Measurements from ENCODE around the gene NAA35. TPM values are rescaled to one million over a fixed set of nuclear protein-coding genes. Genes with fewer than 3 reads are reported as not detected.

The NAA35 gene
- total and polyA plus RNA-seq, 2 donors (not counting 3 experiments of a cell fraction or from before 2014, with no cell fraction given): 7.9 to 22.5 TPM

GRCh38 chr9:86043586-86043985, 102.6 kb downstream of the NAA35 start:
- DNase-seq (ENCODE audit: low read depth, low spot score) (no peak), FAIRE-seq (no peak)
- Histone ChIP-seq H3K4me3 (replicated peaks in 1 of 3; ENCODE audit: insufficient read depth in 1 of 3, low read depth in 1 of 3, low read length in 3 of 3) (no peak overlapping the region), H3K4me2 (ENCODE audit: insufficient read depth, low read length) (no peak overlapping the region), H3K27ac (ENCODE audit: insufficient read depth, low read depth, low read length) (no peak overlapping the region), H3K79me2 (ENCODE audit: control insufficient read depth, insufficient read depth, low read length) (no peaks in the 10 kb centered on the region), H3K9me3 (replicated peaks; ENCODE audit: control insufficient read depth, insufficient read depth, low read length) (no peaks in the 10 kb centered on the region), H3K4me1 (ENCODE audit: control insufficient read depth, extremely low read depth, insufficient read depth, low read length) (no peaks in the 10 kb centered on the region), H4K20me1 (replicated peaks; ENCODE audit: control insufficient read depth, extremely low read depth, insufficient read depth, low read length) (no peaks in the 10 kb centered on the region), H2AFZ (ENCODE audit: low read depth, low read length) (no peak overlapping the region), H3K9ac (replicated peaks; ENCODE audit: extremely low read depth, insufficient read depth, low read length) (no peak overlapping the region), H3K9me1 (replicated peaks; ENCODE audit: control insufficient read depth, extremely low read depth, insufficient read depth, low read length) (no peaks in the 10 kb centered on the region), H3K36me3 (ENCODE audit: control insufficient read depth in 2 of 2, extremely low read depth in 1 of 2, insufficient read depth in 2 of 2, low read length in 2 of 2) (peaks cover 0 to 3% of the 10 kb centered on the region in 2 experiments), H3K27me3 (ENCODE audit: control insufficient read depth in 2 of 2, insufficient read depth in 2 of 2, low read length in 2 of 2) (no peaks in the 10 kb centered on the region)
- TF ChIP-seq, protein P1, sequence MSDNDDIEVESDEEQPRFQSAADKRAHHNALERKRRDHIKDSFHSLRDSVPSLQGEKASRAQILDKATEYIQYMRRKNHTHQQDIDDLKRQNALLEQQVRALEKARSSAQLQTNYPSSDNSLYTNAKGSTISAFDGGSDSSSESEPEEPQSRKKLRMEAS (IDR thresholded peaks at IDR 0.05; ENCODE audit: insufficient read depth, insufficient read length): no peak
- TF ChIP-seq POLR2A (IDR thresholded peaks at IDR 0.05; ENCODE audit: low read depth, low read length): no peak
- no peak for TF ChIP-seq FOS (IDR thresholded peaks at IDR 0.05; ENCODE audit: borderline replicate concordance, insufficient read depth, low read length)
- ChIA-PET CTCF (interaction anchor here (1.4 kb wide), 1 partner anchor 40 kb away, joined by 3 read pairs; no protein-coding TSS in a partner anchor), POLR2A (no interaction called here)
- BruUV-seq (replicated peaks): no TSS peak
- dilution Hi-C loops (cut with MboI; ENCODE audit: extremely low pct_ligation_motif_present, low sequenced_read_pairs): no loop called here
- intact Hi-C loops (cut with micrococcal nuclease): no loop called here

DNA sequence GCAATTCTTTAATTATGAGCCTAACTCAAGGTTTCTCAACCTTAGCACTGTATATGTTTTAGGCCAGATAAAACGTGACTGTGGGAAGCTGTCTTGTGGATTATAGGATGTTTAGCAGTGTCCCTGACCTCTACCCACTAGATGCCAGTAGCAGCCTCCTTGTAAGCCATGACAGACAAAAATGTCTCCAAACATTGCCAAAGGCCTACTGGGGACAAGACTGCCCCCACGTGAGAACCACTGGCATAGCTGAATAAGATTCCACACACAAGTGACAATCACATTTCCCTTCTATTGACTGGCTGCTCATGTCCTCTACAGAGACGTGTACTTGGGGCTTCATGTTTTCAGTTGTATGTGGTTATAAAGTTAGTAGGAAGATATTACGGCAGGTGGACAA, 103.1 kb downstream of the NAA35 start:
- Histone ChIP-seq H3K79me2 (ENCODE audit: control insufficient read depth, insufficient read depth, low read length) (no peaks in the 10 kb centered on the region), H3K4me2 (ENCODE audit: insufficient read depth, low read length) (no peak overlapping the region), H3K27ac (ENCODE audit: insufficient read depth, low read depth, low read length) (no peak overlapping the region), H4K20me1 (replicated peaks; ENCODE audit: control insufficient read depth, extremely low read depth, insufficient read depth, low read length) (no peaks in the 10 kb centered on the region), H3K9me3 (replicated peaks; ENCODE audit: control insufficient read depth, insufficient read depth, low read length) (no peaks in the 10 kb centered on the region), H3K9me1 (replicated peaks; ENCODE audit: control insufficient read depth, extremely low read depth, insufficient read depth, low read length) (no peaks in the 10 kb centered on the region), H3K9ac (replicated peaks; ENCODE audit: extremely low read depth, insufficient read depth, low read length) (no peak overlapping the region), H3K27me3 (ENCODE audit: control insufficient read depth in 2 of 2, insufficient read depth in 2 of 2, low read length in 2 of 2) (no peaks in the 10 kb centered on the region), H3K4me1 (ENCODE audit: control insufficient read depth, extremely low read depth, insufficient read depth, low read length) (no peaks in the 10 kb centered on the region), H3K36me3 (ENCODE audit: control insufficient read depth in 2 of 2, extremely low read depth in 1 of 2, insufficient read depth in 2 of 2, low read length in 2 of 2) (peaks cover 0 to 3% of the 10 kb centered on the region in 2 experiments), H3K4me3 (replicated peaks in 1 of 3; ENCODE audit: insufficient read depth in 1 of 3, low read depth in 1 of 3, low read length in 3 of 3) (no peak overlapping the region), H2AFZ (ENCODE audit: low read depth, low read length) (no peak overlapping the region)
- no peak for DNase-seq (ENCODE audit: low read depth, low spot score)
- TF ChIP-seq EZH2 (IDR thresholded peaks at IDR 0.05; ENCODE audit: borderline replicate concordance, low read depth, low read length, severe bottlenecking): no peak
- TF ChIP-seq JUN (IDR thresholded peaks at IDR 0.05; ENCODE audit: borderline replicate concordance, insufficient read depth, insufficient read length, low read depth): no peak
- no peak for TF ChIP-seq POLR2AphosphoS5 (IDR thresholded peaks at IDR 0.05; ENCODE audit: insufficient read depth, low read depth, low read length)
- TF ChIP-seq GATA2 (IDR thresholded peaks at IDR 0.05; ENCODE audit: insufficient read depth, insufficient read length, low read depth, low read length): no peak
- TF ChIP-seq, protein P2, sequence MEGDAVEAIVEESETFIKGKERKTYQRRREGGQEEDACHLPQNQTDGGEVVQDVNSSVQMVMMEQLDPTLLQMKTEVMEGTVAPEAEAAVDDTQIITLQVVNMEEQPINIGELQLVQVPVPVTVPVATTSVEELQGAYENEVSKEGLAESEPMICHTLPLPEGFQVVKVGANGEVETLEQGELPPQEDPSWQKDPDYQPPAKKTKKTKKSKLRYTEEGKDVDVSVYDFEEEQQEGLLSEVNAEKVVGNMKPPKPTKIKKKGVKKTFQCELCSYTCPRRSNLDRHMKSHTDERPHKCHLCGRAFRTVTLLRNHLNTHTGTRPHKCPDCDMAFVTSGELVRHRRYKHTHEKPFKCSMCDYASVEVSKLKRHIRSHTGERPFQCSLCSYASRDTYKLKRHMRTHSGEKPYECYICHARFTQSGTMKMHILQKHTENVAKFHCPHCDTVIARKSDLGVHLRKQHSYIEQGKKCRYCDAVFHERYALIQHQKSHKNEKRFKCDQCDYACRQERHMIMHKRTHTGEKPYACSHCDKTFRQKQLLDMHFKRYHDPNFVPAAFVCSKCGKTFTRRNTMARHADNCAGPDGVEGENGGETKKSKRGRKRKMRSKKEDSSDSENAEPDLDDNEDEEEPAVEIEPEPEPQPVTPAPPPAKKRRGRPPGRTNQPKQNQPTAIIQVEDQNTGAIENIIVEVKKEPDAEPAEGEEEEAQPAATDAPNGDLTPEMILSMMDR (IDR thresholded peaks at IDR 0.05; ENCODE audit: extremely low read depth in 1 of 2, insufficient read depth in 1 of 2, low read depth in 1 of 2, low read length in 2 of 2): no peak
- no peak for TF ChIP-seq FOS (IDR thresholded peaks at IDR 0.05; ENCODE audit: borderline replicate concordance, insufficient read depth, low read length)
- TF ChIP-seq MYC (IDR thresholded peaks at IDR 0.05; ENCODE audit: low read depth, low read length): no peak
- TF ChIP-seq, protein P1 (IDR thresholded peaks at IDR 0.05; ENCODE audit: insufficient read depth, insufficient read length): no peak
- TF ChIP-seq POLR2A (IDR thresholded peaks at IDR 0.05; ENCODE audit: low read depth, low read length): no peak
- ChIA-PET POLR2A (no interaction called here), CTCF (interaction anchor here (1.1 to 1.4 kb wide), 2 partner anchors 11 to 40 kb away, joined by 3 read pairs; no protein-coding TSS in a partner anchor)
- intact Hi-C loops (cut with micrococcal nuclease) (no loop called here), dilution Hi-C loops (cut with MboI; ENCODE audit: extremely low pct_ligation_motif_present, low sequenced_read_pairs) (no loop called here)
- no peak for FAIRE-seq
- BruUV-seq (replicated peaks): no TSS peak
